ENCODE data around the gene MTSS2. TPM values are rescaled to one million over a fixed set of nuclear protein-coding genes. Genes with fewer than 3 reads are reported as not detected.

Gene MTSS2
- total and polyA plus RNA-seq, 2 of the 8 experiments (the other 6 are each of a cell fraction or from before 2014, with no cell fraction given), result 23.3 to 36.7 TPM

DNA sequence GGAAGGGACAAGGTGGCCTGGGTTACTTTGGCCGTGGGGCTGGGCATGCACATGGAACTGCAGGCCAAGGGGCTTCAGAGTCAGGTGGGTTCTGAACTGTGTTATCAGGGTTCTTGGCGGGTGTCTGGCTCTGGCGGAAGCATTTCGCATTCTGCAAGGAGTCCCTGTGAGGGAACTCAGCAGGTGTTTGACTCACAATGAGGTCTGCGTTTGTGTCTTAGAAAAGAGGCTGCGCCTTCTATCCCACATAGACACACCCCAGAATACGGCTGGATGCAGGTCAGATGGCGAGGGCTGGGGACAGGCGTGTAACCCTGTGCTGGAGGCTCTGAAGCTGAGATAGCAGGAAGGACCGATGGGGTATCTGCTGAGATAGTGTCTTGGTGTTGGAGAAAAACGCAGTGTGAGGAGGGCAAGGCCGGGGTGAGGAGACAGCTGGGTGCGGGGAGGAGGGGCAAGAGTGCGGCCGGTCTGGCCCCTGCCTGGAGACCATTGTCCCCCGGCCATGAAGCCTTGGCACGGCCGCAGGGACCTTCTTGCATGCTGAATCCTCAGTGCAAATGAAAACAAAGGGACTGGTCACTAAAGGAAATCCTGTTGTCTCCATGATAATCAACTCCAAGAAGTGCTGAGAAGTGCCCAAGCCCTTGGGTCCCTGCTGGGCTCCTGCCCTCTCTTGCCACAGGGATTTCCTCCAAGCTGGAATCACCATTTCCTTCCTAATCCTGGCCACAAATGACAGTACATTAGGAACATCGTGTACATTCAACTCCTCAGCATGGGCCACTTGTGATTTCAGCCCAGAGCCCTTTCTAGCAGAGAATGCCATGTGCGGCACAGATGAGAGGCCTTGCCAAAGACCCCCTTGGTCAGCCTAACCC, 22.8 kb upstream of the MTSS2 start:
- no peaks in the 10 kb centered on the region for H3K79me2 ChIP-seq (ENCODE audit: control insufficient read depth in 1 of 2, insufficient read depth in 2 of 2, low read length in 2 of 2)
- H2AFZ ChIP-seq (ENCODE audit: low read length), result no peak overlapping the region
- H4K20me1 ChIP-seq (replicated peaks in 1 of 2; ENCODE audit: control insufficient read depth in 1 of 2, insufficient read depth in 2 of 2, low read length in 2 of 2), result peaks cover 0 to 9% of the 10 kb centered on the region in 2 experiments
- H3K18ac ChIP-seq (ENCODE audit: extremely low read depth, low read length), result peak overlapping the region; percentile 24
- H2BK15ac ChIP-seq (ENCODE audit: low read length), result no peak overlapping the region
- H3K14ac ChIP-seq (ENCODE audit: insufficient read length), result no peak overlapping the region
- no peak overlapping the region for H4K91ac ChIP-seq (replicated peaks; ENCODE audit: insufficient read length, low read length)
- H3K4me2 ChIP-seq (ENCODE audit: insufficient read depth in 1 of 2, low read depth in 2 of 2, low read length in 2 of 2), result peak overlapping the region in 1 of 2 experiments; percentile 23; a peak in 1 of 4 replicates
- peaks cover 4 to 28% (median 18%) of the 10 kb centered on the region in 4 experiments for H3K4me1 ChIP-seq (replicated peaks in 1 of 4; ENCODE audit: control insufficient read depth in 3 of 4, insufficient read depth in 4 of 4, low read length in 3 of 4)
- 77% methylated on average over 20 of the region's 20 CpGs; no CpG with 5 or more reads in 1 of the 2 experiments for WGBS, 2 experiments (ENCODE audit: extremely low coverage in 1 of 2, insufficient coverage in 1 of 2, insufficient read length in 1 of 2, insufficient replicate concordance in 2 of 2, low coverage in 1 of 2, low lambda C conversion rate in 2 of 2, missing lambda C conversion rate in 1 of 2)
- H3K9me3 ChIP-seq (ENCODE audit: insufficient read depth in 2 of 2, low read depth in 1 of 2, low read length in 1 of 2), result no peaks in the 10 kb centered on the region
- H2AK5ac ChIP-seq (ENCODE audit: low read depth, low read length), result no peak overlapping the region
- no peak overlapping the region for H3K56ac ChIP-seq (replicated peaks; ENCODE audit: insufficient read length, low read depth, low read length)
- H2BK5ac ChIP-seq (ENCODE audit: low read depth, low read length), result no peak overlapping the region
- no peak for FAIRE-seq
- no peak overlapping the region for H2BK20ac ChIP-seq (ENCODE audit: low read length)
- H3K9ac ChIP-seq (replicated peaks in 1 of 4; ENCODE audit: extremely low read depth in 1 of 4, low read depth in 3 of 4, low read length in 3 of 4), result no peak overlapping the region
- no peak for DNase-seq (ENCODE audit: low read depth in 1 of 2, low spot score in 2 of 2)
- TF ChIP-seq SRF (IDR thresholded peaks at IDR 0.05; ENCODE audit: low read depth, low read length), result no peak
- no peak for TF ChIP-seq SP2 (IDR thresholded peaks at IDR 0.05; ENCODE audit: low read length)
- TF ChIP-seq KDM1A (IDR thresholded peaks at IDR 0.05; ENCODE audit: borderline replicate concordance, low read length), result no peak
- TF ChIP-seq NANOG (IDR thresholded peaks at IDR 0.05; ENCODE audit: insufficient read depth, low read depth, low read length, poor library complexity, severe bottlenecking), result no peak
- TF ChIP-seq, protein P1, sequence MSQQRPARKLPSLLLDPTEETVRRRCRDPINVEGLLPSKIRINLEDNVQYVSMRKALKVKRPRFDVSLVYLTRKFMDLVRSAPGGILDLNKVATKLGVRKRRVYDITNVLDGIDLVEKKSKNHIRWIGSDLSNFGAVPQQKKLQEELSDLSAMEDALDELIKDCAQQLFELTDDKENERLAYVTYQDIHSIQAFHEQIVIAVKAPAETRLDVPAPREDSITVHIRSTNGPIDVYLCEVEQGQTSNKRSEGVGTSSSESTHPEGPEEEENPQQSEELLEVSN (IDR thresholded peaks at IDR 0.05), result no peak
- no peak for TF ChIP-seq BCL11A (IDR thresholded peaks at IDR 0.05; ENCODE audit: low read depth in 2 of 2, low read length in 2 of 2)
- TF ChIP-seq GABPA (IDR thresholded peaks at IDR 0.05; ENCODE audit: borderline replicate concordance, insufficient read depth, low read length), result no peak
- TF ChIP-seq TAF7 (optimal IDR thresholded peaks at IDR 0.05; ENCODE audit: borderline replicate concordance, low read depth, low read length), result no peak
- H3K4me3 ChIP-seq (ENCODE audit: extremely low read depth in 1 of 4, insufficient read depth in 2 of 4, low read depth in 3 of 4, low read length in 4 of 4), result no peak overlapping the region
- no peak overlapping the region for H3K4ac ChIP-seq (replicated peaks; ENCODE audit: insufficient read length, low read depth, low read length)
- no peaks in the 10 kb centered on the region for H3K27me3 ChIP-seq (replicated peaks in 1 of 4; ENCODE audit: control insufficient read depth in 3 of 4, extremely low read depth in 1 of 4, insufficient read depth in 3 of 4, low read length in 3 of 4)
- H3K23me2 ChIP-seq (ENCODE audit: low read depth, low read length), result no peaks in the 10 kb centered on the region
- H2BK12ac ChIP-seq (ENCODE audit: low read depth, low read length), result 0 out of 2 replicates have a peak overlapping the region, but pooled peaks have one; percentile 13
- no peak overlapping the region for H2BK120ac ChIP-seq (replicated peaks; ENCODE audit: low read depth, low read length)
- ChIA-PET POLR2A (ENCODE audit: partially characterized antibody) (interaction anchor here (1.1 kb wide), 1 partner anchor 17 kb away, joined by 3 read pairs; no protein-coding TSS in a partner anchor), CTCF (ENCODE audit: partially characterized antibody) (interaction anchor here (0.8 to 4.0 kb wide), 6 partner anchors 22 to 353 kb away, joined by 3 to 18 read pairs (median 4); no protein-coding TSS in a partner anchor)
- no peaks in the 10 kb centered on the region for H3K36me3 ChIP-seq (ENCODE audit: control insufficient read depth in 2 of 4, insufficient read depth in 4 of 4, low read length in 3 of 4)
- H3K23ac ChIP-seq (ENCODE audit: insufficient read length), result no peak overlapping the region
- H3K79me1 ChIP-seq (ENCODE audit: low read depth, low read length), result peaks cover 2% of the 10 kb centered on the region; the same call in 1 of the 2 replicates
- H4K8ac ChIP-seq (ENCODE audit: extremely low read depth, insufficient read depth, low read length), result 0 out of 2 replicates have a peak overlapping the region, but pooled peaks have one; percentile 12
- no peak overlapping the region for H3K27ac ChIP-seq (ENCODE audit: low read depth, low read length)
- H4K5ac ChIP-seq (ENCODE audit: insufficient read length, low read depth, low read length), result peak overlapping the region; percentile 22

Data from H1 (cell line).